HUES6 (cell line): ENCODE results near the gene TP53.

ENCODE experiments used
- H3K27ac ChIP-seq: 2 replicates; pipeline ENCODE4 v1.7.0; 2013; ENCODE audit warnings: low read depth, mild to moderate bottlenecking, low read length, inconsistent platforms
- H3K27me3 ChIP-seq: 2 replicates; pipeline ENCODE4 v1.6.1; 2013; ENCODE audit warnings: low read length; ENCODE audit not compliant: control insufficient read depth, insufficient read depth
- H3K36me3 ChIP-seq: 2 replicates; pipeline ENCODE4 v1.6.1; 2013; ENCODE audit warnings: low read length; ENCODE audit not compliant: control insufficient read depth, insufficient read depth
- H3K4me1 ChIP-seq: 2 replicates; pipeline ENCODE4 v1.6.1; 2013; ENCODE audit warnings: low read length; ENCODE audit not compliant: control insufficient read depth, insufficient read depth
- H3K4me3 ChIP-seq: 2 replicates; pipeline ENCODE4 v1.5.1; 2013; ENCODE audit warnings: low read depth, low read length
- H3K9ac ChIP-seq: one replicate; pipeline ENCODE4 v1.6.1; 2013; ENCODE audit warnings: mild to moderate bottlenecking, low read length
- H3K9me3 ChIP-seq: 2 replicates; pipeline ENCODE4 v1.6.1; 2013; ENCODE audit warnings: low read depth, low read length; ENCODE audit not compliant: control insufficient read depth, insufficient read depth

TP53 gene

GRCh38 chr17:7667656-7668406, 19.5 kb downstream of the TP53 start:
- peaks cover 60% of the 10 kb centered on the region for H3K36me3 ChIP-seq
- no peak overlapping the region for H3K27ac ChIP-seq
- H3K9ac ChIP-seq, result no peak overlapping the region
- H3K4me3 ChIP-seq, result no peak overlapping the region
- peaks cover 9% of the 10 kb centered on the region for H3K4me1 ChIP-seq
- no peaks in the 10 kb centered on the region for H3K9me3 ChIP-seq
- no peaks in the 10 kb centered on the region for H3K27me3 ChIP-seq

GRCh38 chr17:7656958-7657609, 30.2 kb downstream of the TP53 start:
- Histone ChIP-seq H3K9me3 (no peaks in the 10 kb centered on the region), H3K4me1 (peaks cover 25% of the 10 kb centered on the region), H3K36me3 (no peaks in the 10 kb centered on the region), H3K27ac (no peak overlapping the region), H3K9ac (peak overlapping the region; percentile 50), H3K27me3 (peaks cover 23% of the 10 kb centered on the region), H3K4me3 (peak overlapping the region; percentile 41)

- H3K9me3 ChIP-seq, result no peaks in the 10 kb centered on the region
- no peak overlapping the region for H3K27ac ChIP-seq
- H3K9ac ChIP-seq, result no peak overlapping the region
- H3K4me1 ChIP-seq, result peaks cover 25% of the 10 kb centered on the region
- no peaks in the 10 kb centered on the region for H3K36me3 ChIP-seq
- H3K27me3 ChIP-seq, result peaks cover 36% of the 10 kb centered on the region
- H3K4me3 ChIP-seq, result no peak overlapping the region
Measured at GRCh38 chr17:7655541-7655840, 31.8 kb downstream of the TP53 start.

- Histone ChIP-seq H3K27ac (no peak overlapping the region), H3K4me3 (no peak overlapping the region), H3K9me3 (no peaks in the 10 kb centered on the region), H3K27me3 (peaks cover 38% of the 10 kb centered on the region), H3K4me1 (peaks cover 28% of the 10 kb centered on the region), H3K36me3 (no peaks in the 10 kb centered on the region), H3K9ac (no peak overlapping the region)
Measured at GRCh38 chr17:7654832-7655540, 32.3 kb downstream of the TP53 start.

GRCh38 chr17:7652388-7653356, 34.6 kb downstream of the TP53 start:
- Histone ChIP-seq H3K4me1 (peaks cover 27% of the 10 kb centered on the region), H3K27ac (no peak overlapping the region), H3K9me3 (no peaks in the 10 kb centered on the region), H3K27me3 (peaks cover 43% of the 10 kb centered on the region), H3K4me3 (peak overlapping the region; percentile 77; the same call in 1 of the 2 replicates), H3K36me3 (no peaks in the 10 kb centered on the region), H3K9ac (no peak overlapping the region)

- H3K9ac ChIP-seq, result no peak overlapping the region
- H3K4me3 ChIP-seq, result peak overlapping the region; percentile 77
- H3K27me3 ChIP-seq, result peaks cover 43% of the 10 kb centered on the region
Measured at GRCh38 chr17:7651665-7652387, 35.5 kb downstream of the TP53 start.

GRCh38 chr17:7651097-7651664, 36.1 kb downstream of the TP53 start:
- no peak overlapping the region for H3K27ac ChIP-seq
- no peaks in the 10 kb centered on the region for H3K36me3 ChIP-seq
- no peaks in the 10 kb centered on the region for H3K9me3 ChIP-seq
- H3K27me3 ChIP-seq, result peaks cover 43% of the 10 kb centered on the region
- H3K4me3 ChIP-seq, result peak overlapping the region; percentile 77
- H3K9ac ChIP-seq, result no peak overlapping the region
- peaks cover 17% of the 10 kb centered on the region for H3K4me1 ChIP-seq

More at GRCh38 chr17:7651665-7652387, 35.5 kb downstream of the TP53 start:
- no peaks in the 10 kb centered on the region for H3K36me3 ChIP-seq
- H3K4me1 ChIP-seq, result peaks cover 21% of the 10 kb centered on the region
- H3K9me3 ChIP-seq, result no peaks in the 10 kb centered on the region
- no peak overlapping the region for H3K27ac ChIP-seq

- no peaks in the 10 kb centered on the region for H3K9me3 ChIP-seq
- H3K4me1 ChIP-seq, result peaks cover 16% of the 10 kb centered on the region
- H3K27me3 ChIP-seq, result peaks cover 43% of the 10 kb centered on the region
- peak within 1 kb of the TSS; percentile 77 for H3K4me3 ChIP-seq
- H3K27ac ChIP-seq, result no peak within 1 kb of the TSS
- no peak within 1 kb of the TSS for H3K9ac ChIP-seq
- no peaks in the 10 kb centered on the region for H3K36me3 ChIP-seq
Measured at GRCh38 chr17:7650509-7651096, 36.7 kb downstream of the TP53 start, which contains the start of gene ATP1B2. ATP1B2 (plus strand) TSS chr17:7650926; CDS start chr17:7651519, 593 bp downstream.

GRCh38 chr17:7647018-7647417, 40.3 kb downstream of the TP53 start:
- Histone ChIP-seq H3K36me3 (no peaks in the 10 kb centered on the region), H3K4me3 (no peak overlapping the region), H3K27me3 (peaks cover 19% of the 10 kb centered on the region)

More at GRCh38 chr17:7647018-7647417, 40.3 kb downstream of the TP53 start:
- Histone ChIP-seq H3K9me3 (no peaks in the 10 kb centered on the region), H3K9ac (no peak overlapping the region), H3K4me1 (peaks cover 6% of the 10 kb centered on the region; the same call in 1 of the 2 replicates), H3K27ac (no peak overlapping the region)
